ENCODE results near the gene PRKACA.

DNA sequence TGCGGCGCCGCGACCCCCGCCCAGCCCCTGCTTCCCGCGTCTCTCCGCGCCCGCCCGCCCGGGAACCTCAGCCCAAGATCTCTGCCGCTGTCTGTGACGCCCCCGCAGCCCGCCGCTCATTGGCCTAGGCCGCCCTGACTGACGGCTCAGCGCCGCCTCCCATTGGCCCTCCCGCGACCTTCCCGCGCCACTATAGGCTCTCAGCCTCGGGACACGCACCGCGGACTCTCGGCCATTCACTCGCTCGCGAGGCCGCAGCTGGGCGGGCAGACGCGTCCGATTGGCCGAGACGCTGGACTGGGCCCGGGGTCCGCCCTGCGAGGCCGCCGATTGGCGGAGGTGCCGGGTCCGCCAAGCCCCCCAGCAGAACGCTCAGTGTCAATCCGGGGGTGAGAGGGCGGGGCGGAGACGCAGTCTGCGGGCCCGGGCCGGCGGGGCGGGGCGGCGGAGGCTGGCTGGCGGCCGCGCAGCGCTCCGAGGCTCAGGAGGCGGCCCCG, at the start of gene PRKACA:
- TF ChIP-seq, protein P1, sequence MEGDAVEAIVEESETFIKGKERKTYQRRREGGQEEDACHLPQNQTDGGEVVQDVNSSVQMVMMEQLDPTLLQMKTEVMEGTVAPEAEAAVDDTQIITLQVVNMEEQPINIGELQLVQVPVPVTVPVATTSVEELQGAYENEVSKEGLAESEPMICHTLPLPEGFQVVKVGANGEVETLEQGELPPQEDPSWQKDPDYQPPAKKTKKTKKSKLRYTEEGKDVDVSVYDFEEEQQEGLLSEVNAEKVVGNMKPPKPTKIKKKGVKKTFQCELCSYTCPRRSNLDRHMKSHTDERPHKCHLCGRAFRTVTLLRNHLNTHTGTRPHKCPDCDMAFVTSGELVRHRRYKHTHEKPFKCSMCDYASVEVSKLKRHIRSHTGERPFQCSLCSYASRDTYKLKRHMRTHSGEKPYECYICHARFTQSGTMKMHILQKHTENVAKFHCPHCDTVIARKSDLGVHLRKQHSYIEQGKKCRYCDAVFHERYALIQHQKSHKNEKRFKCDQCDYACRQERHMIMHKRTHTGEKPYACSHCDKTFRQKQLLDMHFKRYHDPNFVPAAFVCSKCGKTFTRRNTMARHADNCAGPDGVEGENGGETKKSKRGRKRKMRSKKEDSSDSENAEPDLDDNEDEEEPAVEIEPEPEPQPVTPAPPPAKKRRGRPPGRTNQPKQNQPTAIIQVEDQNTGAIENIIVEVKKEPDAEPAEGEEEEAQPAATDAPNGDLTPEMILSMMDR (IDR thresholded peaks at IDR 0.05): peak in 1 of 5 experiments; percentile 54
- TF ChIP-seq POLR2A (IDR thresholded peaks at IDR 0.05) (peak; percentile 16 to 62), EP300 (IDR thresholded peaks at IDR 0.05) (peak in 1 of 2 donors; percentile 71)
